Thyroid gland (tissue), 4 donors: ENCODE results near the gene CPNE2. TPM values are rescaled to one million over a fixed set of nuclear protein-coding genes. Genes with fewer than 3 reads are reported as not detected.
A peak's percentile ranks its signal among the peaks of the same experiment; 100 is the strongest.

ENCODE experiments used
- DNase-seq, 2 donors: peaks; one replicate each; pipeline ENCODE4 v3.0.0-alpha.2; 2019
- H3K27ac ChIP-seq, 3 donors: fragments of 200-600 bp; sonication (generic); 1 replicate in 2 of 3; 2 replicates in 1 of 3; pipeline ENCODE4 v1.5.1; 2016 to 2019; ENCODE audit warnings: mild to moderate bottlenecking in 1 of 3, moderate library complexity in 1 of 3
- H3K27me3 ChIP-seq: fragments of 200-600 bp; sonication (generic); one replicate; pipeline ENCODE4 v1.5.1; 2019
- H3K36me3 ChIP-seq, 2 donors: fragments of 200-600 bp; sonication (generic); one replicate each; pipeline ENCODE4 v1.5.1; 2016 to 2019
- H3K4me1 ChIP-seq, 2 donors: fragments of 200-600 bp; sonication (generic); one replicate each; pipeline ENCODE4 v1.5.1; 2017 to 2019
- H3K4me3 ChIP-seq, 3 donors: fragments of 200-600 bp; sonication (generic); replicated peaks in 1 of 3; 1 replicate in 2 of 3; 2 replicates in 1 of 3; pipeline ENCODE4 v1.5.1; 2016; ENCODE audit warnings: mild to moderate bottlenecking in 1 of 3
- H3K9me3 ChIP-seq: fragments of 200-600 bp; sonication (generic); one replicate; pipeline ENCODE4 v1.5.1; 2017
- POLR2A ChIP-seq, 2 donors: fragments of 450-650 bp; IDR thresholded peaks; one replicate each; pipeline ENCODE4 v1.6.1; 2017; ENCODE audit warnings: antibody characterized with exemption in 2 of 2, mild to moderate bottlenecking in 2 of 2, moderate library complexity in 1 of 2
- WGBS, 2 donors: methylation state at CpG; one replicate each; pipeline ENCODE4 v1.1.5; 2017; 5-methylcytosine and 5-hydroxymethylcytosine counted together
- intact Hi-C: fragments of 100-400 bp; cut with DNase I; formaldehyde crosslinking; loops from one replicate; pipeline ENCODE4 v1.15.1; 2023
- total RNA-seq, 4 donors: library from RNA; depleted of rRNA; stranded (reverse); fragments of >200 nt; gene quantifications; one replicate each; pipeline ENCODE4 v1.2.3, GENCODE V29; 2016
- TF ChIP-seq, protein P1 (sequence below), 6 experiments: fragments of 200-600 bp in 3 of 6; fragments of 450-650 bp in 3 of 6; sonication (generic) in 3 of 6; IDR thresholded peaks; one replicate each; pipeline ENCODE4 v1.5.1; 2016 to 2019; ENCODE audit warnings: antibody characterized with exemption in 6 of 6, mild to moderate bottlenecking in 2 of 6, inconsistent platforms in 1 of 6, moderate library complexity in 1 of 6

The CPNE2 gene
- total RNA-seq, 4 donors from 2014 or later: 26.6 to 33.3 (median 29.2) TPM

DNA sequence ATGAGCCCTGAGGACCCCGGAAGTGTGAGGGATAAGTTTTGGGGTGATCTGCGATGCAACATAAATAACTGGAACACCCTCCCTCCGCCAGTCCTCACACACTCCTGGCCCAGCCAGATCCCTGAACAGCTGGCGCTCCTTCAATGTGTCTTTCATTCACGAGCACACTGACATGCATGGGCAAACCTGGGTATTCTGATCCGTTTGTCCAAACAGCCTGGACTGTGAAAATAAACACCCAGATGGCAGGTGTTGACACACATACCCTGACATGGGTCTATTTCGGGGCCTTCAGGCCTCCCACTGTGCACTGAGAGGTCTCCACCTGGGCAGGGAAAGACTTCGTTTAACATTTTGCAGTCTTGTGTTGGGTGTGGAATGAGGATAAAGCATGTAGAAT is 3.0 kb upstream of the CPNE2 start:
- Histone ChIP-seq H3K27me3 (no peaks in the 10 kb centered on the region), H3K9me3 (no peaks in the 10 kb centered on the region), H3K4me3 (no peak overlapping the region), H3K4me1 (peaks cover 20 to 29% of the 10 kb centered on the region in 2 donors), H3K36me3 (no peaks in the 10 kb centered on the region), H3K27ac (peak overlapping the region in 1 of 3 donors; percentile 15)
- TF ChIP-seq, protein P1, sequence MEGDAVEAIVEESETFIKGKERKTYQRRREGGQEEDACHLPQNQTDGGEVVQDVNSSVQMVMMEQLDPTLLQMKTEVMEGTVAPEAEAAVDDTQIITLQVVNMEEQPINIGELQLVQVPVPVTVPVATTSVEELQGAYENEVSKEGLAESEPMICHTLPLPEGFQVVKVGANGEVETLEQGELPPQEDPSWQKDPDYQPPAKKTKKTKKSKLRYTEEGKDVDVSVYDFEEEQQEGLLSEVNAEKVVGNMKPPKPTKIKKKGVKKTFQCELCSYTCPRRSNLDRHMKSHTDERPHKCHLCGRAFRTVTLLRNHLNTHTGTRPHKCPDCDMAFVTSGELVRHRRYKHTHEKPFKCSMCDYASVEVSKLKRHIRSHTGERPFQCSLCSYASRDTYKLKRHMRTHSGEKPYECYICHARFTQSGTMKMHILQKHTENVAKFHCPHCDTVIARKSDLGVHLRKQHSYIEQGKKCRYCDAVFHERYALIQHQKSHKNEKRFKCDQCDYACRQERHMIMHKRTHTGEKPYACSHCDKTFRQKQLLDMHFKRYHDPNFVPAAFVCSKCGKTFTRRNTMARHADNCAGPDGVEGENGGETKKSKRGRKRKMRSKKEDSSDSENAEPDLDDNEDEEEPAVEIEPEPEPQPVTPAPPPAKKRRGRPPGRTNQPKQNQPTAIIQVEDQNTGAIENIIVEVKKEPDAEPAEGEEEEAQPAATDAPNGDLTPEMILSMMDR (IDR thresholded peaks at IDR 0.05): no peak
- TF ChIP-seq POLR2A (IDR thresholded peaks at IDR 0.05): no peak
- 32 to 51% methylated on average over 8 of the region's 8 CpGs for WGBS, 2 donors
- peak; percentile 62 to 74 for DNase-seq
- intact Hi-C loops: loop anchor here (10.0 kb wide), 1 partner anchor 325 kb away; no protein-coding TSS in a partner anchor

DNA sequence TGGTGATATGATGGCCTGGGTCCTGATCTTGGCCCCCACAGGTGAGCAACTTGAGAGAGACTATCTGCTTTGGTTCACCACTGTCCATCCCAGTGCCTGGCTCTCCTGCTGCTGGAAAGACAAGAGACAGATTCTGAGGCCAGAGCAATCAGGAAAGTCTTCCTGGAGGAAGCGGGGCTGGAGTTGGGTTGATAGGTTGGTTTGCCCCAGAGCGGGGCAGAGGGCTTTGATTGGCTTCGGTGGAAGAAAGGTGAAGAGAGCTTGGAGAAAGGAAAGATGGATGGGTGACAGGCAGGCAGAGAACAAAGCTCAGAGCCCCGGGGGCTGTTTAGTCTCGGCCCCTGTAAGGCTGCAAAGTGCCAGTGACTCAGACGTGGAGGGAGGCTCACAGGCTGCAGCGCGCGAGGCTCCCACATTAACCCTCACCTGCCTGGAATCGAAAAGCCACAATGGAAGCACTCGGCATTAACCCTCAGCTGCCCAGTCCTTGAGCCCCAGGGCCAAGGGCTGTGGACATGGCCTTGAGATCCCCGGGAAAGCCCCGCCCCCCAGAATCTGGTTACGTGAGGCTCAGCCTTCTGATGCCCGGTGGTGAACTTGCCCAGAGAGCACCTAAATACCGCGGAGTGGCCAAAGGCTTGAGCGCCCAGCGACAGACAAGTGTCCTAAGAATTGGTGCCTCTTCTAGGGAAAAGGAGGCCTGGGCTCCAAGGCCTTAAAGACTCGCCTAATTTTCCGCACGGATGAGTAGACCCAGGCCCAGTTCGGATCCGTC is 996 bp upstream of the CPNE2 start:
- 30 to 32% methylated on average over 22 to 24 of the region's 24 CpGs for WGBS, 2 donors
- Histone ChIP-seq H3K36me3 (no peaks in the 10 kb centered on the region), H3K27ac (peak overlapping the region in 2 of 3 donors; percentile 59 to 75), H3K9me3 (no peaks in the 10 kb centered on the region), H3K4me3 (peak overlapping the region in 1 of 3 donors; percentile 53), H3K4me1 (peaks cover 20 to 27% of the 10 kb centered on the region in 2 donors), H3K27me3 (no peaks in the 10 kb centered on the region)
- DNase-seq: peak; percentile 53 to 60
- TF ChIP-seq POLR2A (IDR thresholded peaks at IDR 0.05): no peak
- TF ChIP-seq, protein P1 (IDR thresholded peaks at IDR 0.05): no peak
- intact Hi-C loops: no loop called here

DNA sequence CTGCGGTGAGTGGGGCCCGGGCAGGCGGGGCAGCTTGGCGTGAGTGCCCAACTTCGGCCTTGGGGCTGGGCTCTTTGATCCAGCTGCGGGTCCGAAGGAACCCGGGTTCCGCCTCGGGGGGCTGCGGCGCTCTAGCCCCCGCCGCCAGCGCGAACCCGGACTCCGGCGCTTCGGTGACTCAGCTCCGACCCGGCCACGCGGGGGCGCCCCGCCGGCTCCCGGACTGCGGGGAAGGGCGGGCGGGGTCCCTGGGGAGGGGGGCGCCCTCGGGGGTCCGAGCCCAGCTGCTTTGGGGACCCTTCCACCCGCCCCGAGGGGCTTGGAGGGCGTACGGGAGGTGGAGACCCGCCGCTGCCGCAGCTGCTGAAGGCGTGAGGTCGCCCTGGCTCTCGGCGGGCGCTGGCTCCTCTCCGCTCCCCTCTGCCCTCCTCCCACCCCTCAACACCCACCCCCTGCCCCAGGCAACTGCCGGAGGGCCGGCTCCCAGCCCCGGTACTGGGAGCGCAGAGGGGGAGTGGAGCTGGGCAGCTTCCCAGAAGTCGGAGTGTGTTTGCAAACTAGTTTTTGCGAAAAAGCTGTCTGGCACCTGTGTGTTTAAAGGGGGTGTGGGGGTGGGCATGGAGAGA is 516 bp downstream of the CPNE2 start:
- Histone ChIP-seq H3K27ac (peak overlapping the region in 2 of 3 donors; percentile 69 to 72), H3K27me3 (no peaks in the 10 kb centered on the region), H3K4me3 (peak overlapping the region in 2 of 3 donors; percentile 53 to 55), H3K36me3 (no peaks in the 10 kb centered on the region), H3K4me1 (peaks cover 20 to 31% of the 10 kb centered on the region in 2 donors), H3K9me3 (no peaks in the 10 kb centered on the region)
- TF ChIP-seq, protein P1 (IDR thresholded peaks at IDR 0.05): peak in 5 of 6 experiments; percentile 14 to 83 (median 37)
- no peak for TF ChIP-seq POLR2A (IDR thresholded peaks at IDR 0.05)
- DNase-seq: peak; percentile 41 to 46
- intact Hi-C loops: no loop called here
- 0% methylated on average over 1 of the region's 53 CpGs; no CpG with 5 or more reads in 1 of the 2 donors for WGBS, 2 donors

DNA sequence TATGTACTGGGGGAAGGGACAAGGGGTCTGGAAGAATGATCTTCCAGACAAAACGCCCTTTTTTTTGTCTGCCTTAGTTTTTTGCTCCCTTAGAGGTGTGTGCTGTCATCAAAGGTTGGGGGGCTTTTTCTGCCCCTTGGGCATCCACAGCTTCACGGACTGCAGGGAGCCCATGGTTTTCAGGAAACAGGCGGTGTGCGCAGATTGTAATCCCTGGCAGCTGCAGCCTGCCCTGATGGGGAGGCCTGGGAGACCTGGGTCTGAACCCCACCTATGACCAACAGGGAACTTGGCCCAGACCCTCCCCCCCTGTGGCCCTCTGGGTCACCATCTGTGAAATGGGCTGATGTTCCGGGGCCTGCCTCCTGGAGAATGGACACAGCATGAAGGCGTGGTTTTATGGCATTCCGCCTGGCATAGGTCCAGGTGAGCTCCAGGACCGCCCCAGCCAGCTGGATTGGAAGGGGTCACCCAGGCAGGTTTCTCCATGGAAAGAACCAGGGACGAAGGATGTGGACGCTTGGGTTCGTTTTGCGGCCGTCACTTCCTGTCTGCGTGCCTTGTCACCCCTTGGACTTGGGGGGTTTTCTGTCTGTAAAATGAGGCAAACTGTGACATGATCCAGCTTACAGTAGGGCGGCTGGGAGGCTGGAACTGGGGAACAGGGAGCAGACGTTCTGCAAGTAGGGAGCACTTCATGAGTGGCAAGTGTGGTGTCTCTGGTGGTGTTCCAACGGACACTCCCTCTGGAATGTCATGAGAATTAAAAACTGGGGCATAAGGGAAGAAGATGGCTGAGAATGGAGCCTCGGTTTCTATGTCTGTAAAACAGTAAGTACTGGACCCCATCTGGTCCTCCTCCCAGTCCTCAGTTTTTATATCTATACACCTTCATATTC is 1.5 kb downstream of the CPNE2 start:
- DNase-seq: no peak
- Histone ChIP-seq H3K36me3 (no peaks in the 10 kb centered on the region), H3K9me3 (no peaks in the 10 kb centered on the region), H3K27ac (no peak overlapping the region), H3K4me1 (peaks cover 20 to 31% of the 10 kb centered on the region in 2 donors), H3K4me3 (peak overlapping the region in 1 of 3 donors; percentile 53), H3K27me3 (no peaks in the 10 kb centered on the region)
- TF ChIP-seq, protein P1 (IDR thresholded peaks at IDR 0.05): no peak
- no peak for TF ChIP-seq POLR2A (IDR thresholded peaks at IDR 0.05)
- intact Hi-C loops: no loop called here
- WGBS, 2 donors: 69 to 71% methylated on average over 17 of the region's 18 CpGs
